DND-41 (cell line): Measurements from ENCODE around the gene JAM2.

ENCODE experiments used
- ATAC-seq: fragments of 200-7000 bp; cut with Tn5 transposase; 3 replicates; pipeline ENCODE4 v1.9.1; 2021; ENCODE audit warnings: low read depth; ENCODE audit not compliant: insufficient read depth
- DNase-seq: peaks from one replicate; pipeline ENCODE4 v3.0.0-alpha.2; 2020
- H2AFZ ChIP-seq: 2 replicates; pipeline ENCODE4 v1.6.0; 2012; ENCODE audit warnings: low read depth, low read length
- H3K27ac ChIP-seq: 2 replicates; pipeline ENCODE4 v1.5.1; 2012; ENCODE audit warnings: low read length, inconsistent platforms
- H3K27me3 ChIP-seq: fragments of 200-600 bp; sonication (generic); 2 replicates; pipeline ENCODE4 v1.6.0; 2012; ENCODE audit warnings: low read length, mild to moderate bottlenecking, inconsistent platforms; ENCODE audit not compliant: insufficient read depth, poor library complexity
- H3K36me3 ChIP-seq: 2 replicates; pipeline ENCODE4 v1.5.1; 2012; ENCODE audit warnings: low read length, inconsistent platforms; ENCODE audit not compliant: insufficient read depth
- H3K4me1 ChIP-seq: 2 replicates; pipeline ENCODE4 v1.5.1; 2012; ENCODE audit warnings: mild to moderate bottlenecking, low read length; ENCODE audit not compliant: insufficient read depth
- H3K4me2 ChIP-seq: 2 replicates; pipeline ENCODE4 v1.6.0; 2012; ENCODE audit warnings: mild to moderate bottlenecking, moderate library complexity, low read length, inconsistent platforms; ENCODE audit not compliant: insufficient read depth
- H3K4me3 ChIP-seq, 2 experiments: fragments of 200-600 bp in 1 of 2; shearing (Covaris generic) in 1 of 2; 2 replicates each; pipeline ENCODE4 v1.5.1; 2012 to 2016; ENCODE audit warnings: inconsistent platforms in 2 of 2, low read length in 2 of 2, mild to moderate bottlenecking in 2 of 2, low read depth in 1 of 2, moderate library complexity in 1 of 2
- H3K79me2 ChIP-seq: 2 replicates; pipeline ENCODE4 v1.6.0; 2012; ENCODE audit warnings: low read length, inconsistent platforms; ENCODE audit not compliant: insufficient read depth
- H3K9ac ChIP-seq: 2 replicates; pipeline ENCODE4 v1.6.0; 2012; ENCODE audit warnings: low read depth, mild to moderate bottlenecking, inconsistent platforms, low read length, moderate library complexity
- H3K9me3 ChIP-seq: 2 replicates; pipeline ENCODE4 v1.5.1; 2012; ENCODE audit warnings: low read length, moderate library complexity, mild to moderate bottlenecking, inconsistent platforms; ENCODE audit not compliant: insufficient read depth, severe bottlenecking
- H4K20me1 ChIP-seq: 2 replicates; pipeline ENCODE4 v1.6.0; 2012; ENCODE audit warnings: low read length; ENCODE audit not compliant: insufficient read depth
- EZH2 ChIP-seq: IDR thresholded peaks from 3 replicates; pipeline ENCODE4 v1.6.1; 2012; ENCODE audit warnings: borderline replicate concordance, low read depth, mild to moderate bottlenecking, moderate library complexity, low read length, inconsistent platforms; ENCODE audit not compliant: severe bottlenecking
- TF ChIP-seq, protein P1 (sequence below): IDR thresholded peaks from 2 replicates; pipeline ENCODE4 v1.5.1; 2012; ENCODE audit warnings: borderline replicate concordance, low read length, moderate library complexity, mild to moderate bottlenecking; ENCODE audit not compliant: poor library complexity, severe bottlenecking; ENCODE audit errors: extremely low read depth

The JAM2 gene

DNA sequence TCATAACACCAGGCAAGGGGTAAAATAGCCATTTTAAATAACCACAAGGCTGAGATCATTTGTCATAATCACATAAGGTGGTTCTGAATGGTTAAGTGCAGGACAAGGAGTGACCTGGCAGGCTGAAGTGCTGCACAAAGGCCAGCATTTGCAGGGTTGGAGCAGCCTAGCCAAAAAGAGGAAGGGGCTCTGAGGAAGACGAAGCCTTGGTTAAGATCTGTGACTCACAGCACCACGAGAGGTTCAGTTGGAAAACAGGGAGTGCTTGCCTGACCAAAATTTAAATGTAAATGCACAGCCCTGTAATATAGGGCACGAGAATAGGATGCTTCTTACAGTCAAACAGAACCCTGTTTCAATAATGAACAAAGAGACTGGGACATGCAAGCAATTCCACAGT lies 83.6 kb downstream of the JAM2 start:
- Histone ChIP-seq H3K79me2 (peaks cover 16% of the 10 kb centered on the region; the same call in 1 of the 2 replicates), H3K36me3 (peaks cover 60% of the 10 kb centered on the region), H3K27ac (no peak overlapping the region), H2AFZ (no peak overlapping the region), H3K27me3 (no peaks in the 10 kb centered on the region), H4K20me1 (peaks cover 4% of the 10 kb centered on the region; the same call in 1 of the 2 replicates), H3K4me2 (no peak overlapping the region), H3K9me3 (no peaks in the 10 kb centered on the region), H3K4me1 (no peaks in the 10 kb centered on the region), H3K9ac (no peak overlapping the region), H3K4me3 (no peak overlapping the region)
- TF ChIP-seq, protein P1, sequence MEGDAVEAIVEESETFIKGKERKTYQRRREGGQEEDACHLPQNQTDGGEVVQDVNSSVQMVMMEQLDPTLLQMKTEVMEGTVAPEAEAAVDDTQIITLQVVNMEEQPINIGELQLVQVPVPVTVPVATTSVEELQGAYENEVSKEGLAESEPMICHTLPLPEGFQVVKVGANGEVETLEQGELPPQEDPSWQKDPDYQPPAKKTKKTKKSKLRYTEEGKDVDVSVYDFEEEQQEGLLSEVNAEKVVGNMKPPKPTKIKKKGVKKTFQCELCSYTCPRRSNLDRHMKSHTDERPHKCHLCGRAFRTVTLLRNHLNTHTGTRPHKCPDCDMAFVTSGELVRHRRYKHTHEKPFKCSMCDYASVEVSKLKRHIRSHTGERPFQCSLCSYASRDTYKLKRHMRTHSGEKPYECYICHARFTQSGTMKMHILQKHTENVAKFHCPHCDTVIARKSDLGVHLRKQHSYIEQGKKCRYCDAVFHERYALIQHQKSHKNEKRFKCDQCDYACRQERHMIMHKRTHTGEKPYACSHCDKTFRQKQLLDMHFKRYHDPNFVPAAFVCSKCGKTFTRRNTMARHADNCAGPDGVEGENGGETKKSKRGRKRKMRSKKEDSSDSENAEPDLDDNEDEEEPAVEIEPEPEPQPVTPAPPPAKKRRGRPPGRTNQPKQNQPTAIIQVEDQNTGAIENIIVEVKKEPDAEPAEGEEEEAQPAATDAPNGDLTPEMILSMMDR: no peak
- TF ChIP-seq EZH2: no peak
- DNase-seq (no peak), ATAC-seq (no peak)

DNA sequence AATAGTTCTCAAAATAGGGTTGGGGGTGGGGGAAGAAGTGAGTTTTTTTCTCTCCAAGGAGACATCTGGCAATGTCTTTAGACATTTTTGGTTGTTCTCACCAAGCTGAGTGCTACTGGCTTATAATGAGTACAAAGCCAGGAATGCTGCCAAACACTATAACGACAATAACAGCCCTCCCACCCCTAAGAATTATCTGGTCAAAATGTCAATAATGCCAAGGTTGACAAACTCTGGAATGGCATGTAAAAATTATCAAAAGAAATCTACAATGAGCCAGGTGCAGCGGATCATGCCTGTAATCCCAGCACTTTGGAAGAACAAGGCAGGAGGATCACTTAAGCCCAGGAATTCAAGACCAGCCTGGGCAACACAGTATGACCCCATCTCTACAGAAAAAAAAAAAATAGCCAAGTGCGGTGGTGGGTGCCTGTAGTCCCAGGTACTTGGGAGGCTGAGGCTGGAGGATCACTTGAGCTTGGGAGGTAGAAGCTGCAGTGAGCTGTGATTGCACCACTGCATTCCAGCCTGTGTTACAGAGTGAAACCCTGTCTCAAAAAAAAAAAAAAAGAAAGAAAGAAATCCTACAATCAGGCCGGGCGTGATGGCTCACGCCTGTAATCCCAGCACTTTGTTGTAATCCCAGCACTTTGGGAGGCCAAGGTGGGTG lies 93.2 kb downstream of the JAM2 start:
- Histone ChIP-seq H3K27ac (no peak overlapping the region), H4K20me1 (peaks cover 11% of the 10 kb centered on the region; the same call in 1 of the 2 replicates), H3K27me3 (no peaks in the 10 kb centered on the region), H3K9ac (no peak overlapping the region), H3K4me1 (peaks cover 35% of the 10 kb centered on the region), H3K36me3 (peaks cover 43% of the 10 kb centered on the region), H2AFZ (no peak overlapping the region), H3K9me3 (no peaks in the 10 kb centered on the region), H3K4me2 (peak overlapping the region; percentile 79; the same call in 1 of the 2 replicates), H3K4me3 (no peak overlapping the region), H3K79me2 (peaks cover 85% of the 10 kb centered on the region)
- no peak for DNase-seq
- ATAC-seq: no peak
- TF ChIP-seq, protein P1: no peak
- no peak for TF ChIP-seq EZH2

DNA sequence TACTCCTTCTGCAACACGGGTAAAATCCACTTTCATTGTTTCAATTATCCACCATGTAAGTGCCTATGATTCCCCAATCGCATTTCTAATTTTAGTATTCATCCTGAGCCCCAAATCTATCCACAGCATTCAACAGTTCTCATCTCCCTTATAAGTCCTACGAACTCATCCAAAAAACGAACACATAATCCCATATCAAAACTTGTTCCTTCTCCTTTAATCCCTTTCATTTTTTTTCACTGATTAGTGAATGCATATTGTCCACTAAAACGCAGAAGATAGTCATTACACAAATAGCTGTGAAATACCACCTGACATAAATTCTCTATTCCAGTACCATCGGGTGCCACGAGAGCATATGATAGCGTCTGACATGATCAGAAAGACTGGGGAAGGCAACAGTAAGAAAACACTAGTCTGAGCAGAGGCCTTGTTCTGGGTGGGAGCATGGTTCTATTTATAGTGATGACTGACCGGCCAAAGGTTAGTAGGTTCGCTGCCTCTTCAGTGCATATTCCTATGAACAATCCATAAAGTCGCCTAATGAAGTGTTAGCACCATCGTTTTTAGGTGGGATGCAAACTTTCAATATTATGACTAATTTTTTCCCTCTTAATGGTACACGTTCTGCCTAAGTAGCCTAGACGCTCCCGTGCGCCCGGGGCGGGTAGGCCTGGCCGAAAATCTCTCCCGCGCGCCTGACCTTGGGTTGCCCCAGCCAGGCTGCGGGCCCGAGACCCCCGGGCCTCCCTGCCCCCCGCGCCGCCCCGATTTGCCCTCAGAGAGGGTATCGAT lies 95.0 kb downstream of the JAM2 start:
- peak overlapping the region; percentile 79 for H3K4me2 ChIP-seq
- peaks cover 24% of the 10 kb centered on the region for H3K36me3 ChIP-seq
- H3K4me3 ChIP-seq: peak overlapping the region; percentile 58 to 60; a peak in 3 of 4 replicates
- DNase-seq (peak; percentile 19), ATAC-seq (no peak)
- H3K79me2 ChIP-seq: peaks cover 91% of the 10 kb centered on the region
- no peaks in the 10 kb centered on the region for H3K27me3 ChIP-seq
- H3K27ac ChIP-seq: peak overlapping the region; percentile 91
- no peaks in the 10 kb centered on the region for H3K9me3 ChIP-seq
- H2AFZ ChIP-seq: peak overlapping the region; percentile 69
- no peak for TF ChIP-seq EZH2
- TF ChIP-seq, protein P1: no peak
- peak overlapping the region; percentile 96 for H3K9ac ChIP-seq
- peaks cover 45% of the 10 kb centered on the region for H3K4me1 ChIP-seq
- H4K20me1 ChIP-seq: peaks cover 9% of the 10 kb centered on the region; the same call in 1 of the 2 replicates
